VCaP (cell line): ENCODE results near the gene RASA3.
"Not testable (repeated sequence)": the region's sequence is repeated elsewhere in the genome, so short reads cannot be mapped to it uniquely, and the experiment has no call there.

Source experiments
- H3K27ac ChIP-seq: fragments of 450-650 bp; 2 replicates; pipeline ENCODE4 v1.5.1; 2017
- TF ChIP-seq, protein P1 (sequence below): fragments of 450-650 bp; conservative IDR thresholded peaks from 2 replicates; pipeline ENCODE4 v1.5.1; 2017; ENCODE audit warnings: mild to moderate bottlenecking, moderate library complexity

The RASA3 gene

DNA sequence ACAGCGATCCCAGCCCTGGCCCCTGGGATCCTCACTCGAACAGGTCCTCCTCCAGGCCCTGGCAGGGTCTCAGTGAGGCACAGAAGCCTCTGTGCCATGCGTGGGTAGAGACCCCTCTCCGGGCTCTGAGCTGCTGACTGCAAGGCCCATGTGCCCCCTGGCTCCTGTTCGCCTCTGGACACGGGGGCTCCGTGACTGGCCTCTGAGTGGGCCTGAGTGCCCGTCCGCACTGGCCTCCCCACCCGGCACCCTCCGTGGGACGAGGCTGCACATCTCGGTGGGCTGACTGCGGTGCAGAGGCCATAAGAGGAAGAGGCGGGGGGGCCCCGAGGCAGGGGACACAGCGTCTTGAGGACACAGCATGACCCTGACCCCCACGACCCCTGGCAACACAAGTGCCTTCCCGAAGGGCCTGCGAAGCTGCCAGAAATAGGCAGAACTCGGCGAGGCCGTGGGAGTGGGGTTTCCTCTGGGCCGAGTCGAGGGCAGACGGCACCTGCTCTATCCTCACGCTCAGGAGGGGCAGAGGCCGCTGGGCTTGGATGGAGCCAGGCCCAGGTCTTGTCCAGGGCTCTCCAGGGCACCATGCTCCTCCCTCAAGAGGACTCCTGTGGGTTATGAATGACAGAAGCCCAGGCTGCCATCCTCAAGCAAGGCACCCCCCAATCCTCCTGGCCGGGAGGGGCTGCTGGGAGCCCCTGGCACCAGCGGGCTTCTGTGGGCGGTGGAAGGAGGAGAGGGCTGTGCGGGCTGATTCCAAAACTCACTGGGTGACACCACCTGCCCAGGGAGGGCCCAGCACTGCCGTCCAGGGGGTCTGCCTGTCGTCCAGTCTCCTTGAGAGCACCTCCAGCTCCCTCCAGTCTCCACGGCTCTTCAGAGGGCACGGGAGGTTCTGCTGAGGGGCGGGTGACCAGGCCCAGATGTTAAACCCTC lies 52.6 kb downstream of the RASA3 start:
- H3K27ac ChIP-seq = no peak overlapping the region
- TF ChIP-seq, protein P1, sequence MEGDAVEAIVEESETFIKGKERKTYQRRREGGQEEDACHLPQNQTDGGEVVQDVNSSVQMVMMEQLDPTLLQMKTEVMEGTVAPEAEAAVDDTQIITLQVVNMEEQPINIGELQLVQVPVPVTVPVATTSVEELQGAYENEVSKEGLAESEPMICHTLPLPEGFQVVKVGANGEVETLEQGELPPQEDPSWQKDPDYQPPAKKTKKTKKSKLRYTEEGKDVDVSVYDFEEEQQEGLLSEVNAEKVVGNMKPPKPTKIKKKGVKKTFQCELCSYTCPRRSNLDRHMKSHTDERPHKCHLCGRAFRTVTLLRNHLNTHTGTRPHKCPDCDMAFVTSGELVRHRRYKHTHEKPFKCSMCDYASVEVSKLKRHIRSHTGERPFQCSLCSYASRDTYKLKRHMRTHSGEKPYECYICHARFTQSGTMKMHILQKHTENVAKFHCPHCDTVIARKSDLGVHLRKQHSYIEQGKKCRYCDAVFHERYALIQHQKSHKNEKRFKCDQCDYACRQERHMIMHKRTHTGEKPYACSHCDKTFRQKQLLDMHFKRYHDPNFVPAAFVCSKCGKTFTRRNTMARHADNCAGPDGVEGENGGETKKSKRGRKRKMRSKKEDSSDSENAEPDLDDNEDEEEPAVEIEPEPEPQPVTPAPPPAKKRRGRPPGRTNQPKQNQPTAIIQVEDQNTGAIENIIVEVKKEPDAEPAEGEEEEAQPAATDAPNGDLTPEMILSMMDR = no peak

DNA sequence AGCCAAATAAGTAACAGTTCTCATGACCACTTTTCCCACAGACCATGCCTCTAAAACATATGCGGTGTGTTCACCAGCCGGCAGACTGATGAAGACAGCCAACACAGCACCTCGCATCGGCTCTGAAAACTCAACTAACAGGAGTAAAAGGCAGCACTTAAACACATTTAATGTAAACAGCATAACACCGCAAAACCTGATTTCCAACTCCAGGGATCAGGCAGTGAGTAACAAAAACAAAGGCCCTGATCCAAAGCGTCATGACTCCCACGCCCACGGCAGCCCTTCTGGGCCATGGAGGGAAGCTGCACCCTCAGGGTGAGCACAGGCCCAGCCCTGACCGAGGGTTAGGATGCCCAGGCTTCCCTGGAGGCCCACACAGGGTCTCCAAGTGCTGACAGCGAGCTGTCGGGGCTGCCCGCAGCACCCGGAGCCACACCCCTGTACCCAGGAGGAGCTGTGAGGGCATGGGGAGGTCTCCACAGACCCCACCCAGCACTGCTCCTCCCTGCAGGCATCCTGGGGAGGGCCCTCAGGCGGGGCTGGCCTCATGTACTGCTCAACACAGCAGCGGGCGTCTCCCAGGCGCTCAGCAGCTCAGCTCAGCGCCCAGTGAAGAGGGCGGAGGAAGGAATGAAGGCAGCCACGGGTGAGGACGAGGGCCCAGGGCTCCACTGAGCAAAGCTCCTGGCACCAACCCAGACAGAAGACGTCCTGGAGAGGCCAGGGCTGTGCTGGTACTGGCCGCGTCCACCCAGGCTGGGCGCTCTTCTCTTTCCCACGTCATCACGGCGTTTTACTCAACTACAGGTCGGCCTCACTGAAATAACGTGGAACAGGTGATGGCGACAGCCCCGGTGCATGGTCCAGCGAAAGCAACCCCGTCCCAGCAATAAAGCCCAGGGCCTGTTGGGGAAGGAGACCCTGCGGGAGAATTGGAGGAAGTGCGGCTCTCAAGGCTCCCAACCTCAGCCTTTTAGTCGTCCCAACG lies 53.7 kb downstream of the RASA3 start:
- TF ChIP-seq, protein P1 = no peak
- H3K27ac ChIP-seq = no peak overlapping the region

DNA sequence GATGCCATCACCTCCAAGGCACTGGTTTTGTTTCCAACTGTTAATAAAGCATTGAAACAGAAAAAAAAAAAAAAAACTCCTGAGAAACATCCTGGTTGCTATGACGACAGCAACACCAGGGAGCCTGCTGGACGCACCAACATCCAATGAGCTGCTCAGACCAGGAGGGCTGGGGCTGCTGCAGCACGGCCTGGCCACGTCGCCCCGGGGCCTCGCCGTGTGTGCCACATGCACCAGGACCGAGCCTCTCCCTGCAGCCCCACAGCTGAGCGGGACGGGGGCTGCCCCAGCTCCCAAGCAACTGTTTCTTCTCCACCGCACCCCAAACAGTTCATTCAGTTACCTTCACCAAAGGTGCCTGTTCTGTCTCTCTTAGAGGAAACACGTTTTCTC lies 54.5 kb downstream of the RASA3 start:
- no peak overlapping the region for H3K27ac ChIP-seq
- TF ChIP-seq, protein P1 = no peak

DNA sequence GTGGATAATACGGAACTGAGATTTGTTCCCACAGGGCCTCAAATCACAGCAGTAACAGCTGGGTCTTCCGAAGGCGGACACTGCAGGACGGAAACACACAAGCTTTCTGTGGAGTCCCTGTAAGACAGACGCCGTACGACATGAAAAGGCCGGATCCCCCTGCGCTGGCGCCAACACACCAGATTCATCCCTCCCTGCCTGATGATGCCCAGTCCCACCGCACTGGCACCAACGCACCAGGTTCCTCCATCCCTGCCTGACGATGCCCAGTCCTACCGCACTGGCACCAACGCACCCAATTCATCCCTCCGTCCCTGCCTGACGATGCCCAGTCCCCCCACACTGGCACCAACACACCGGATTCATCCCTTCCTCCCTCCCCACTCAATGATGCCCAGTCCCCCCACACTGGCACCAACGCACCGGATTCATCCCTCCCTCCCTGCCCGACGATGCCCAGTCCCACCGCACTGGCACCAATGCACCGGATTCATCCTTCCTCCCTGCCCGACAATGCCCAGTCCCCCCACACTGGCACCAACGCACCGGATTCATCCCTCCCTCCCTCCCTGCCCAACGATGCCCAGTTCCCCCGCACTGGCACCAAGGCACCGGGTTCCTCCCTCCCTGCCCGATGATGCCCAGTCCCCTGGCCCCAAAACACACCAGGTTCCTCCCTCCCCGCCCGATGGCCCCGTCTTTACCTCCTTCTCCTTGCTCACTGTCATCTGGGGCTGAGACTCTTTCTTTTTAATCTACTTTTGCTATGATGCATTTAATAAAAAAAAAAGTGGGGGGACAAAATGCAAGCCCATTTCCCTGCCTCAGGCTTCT lies 55.1 kb downstream of the RASA3 start:
- TF ChIP-seq, protein P1 = no peak
- H3K27ac ChIP-seq = no peak overlapping the region

DNA sequence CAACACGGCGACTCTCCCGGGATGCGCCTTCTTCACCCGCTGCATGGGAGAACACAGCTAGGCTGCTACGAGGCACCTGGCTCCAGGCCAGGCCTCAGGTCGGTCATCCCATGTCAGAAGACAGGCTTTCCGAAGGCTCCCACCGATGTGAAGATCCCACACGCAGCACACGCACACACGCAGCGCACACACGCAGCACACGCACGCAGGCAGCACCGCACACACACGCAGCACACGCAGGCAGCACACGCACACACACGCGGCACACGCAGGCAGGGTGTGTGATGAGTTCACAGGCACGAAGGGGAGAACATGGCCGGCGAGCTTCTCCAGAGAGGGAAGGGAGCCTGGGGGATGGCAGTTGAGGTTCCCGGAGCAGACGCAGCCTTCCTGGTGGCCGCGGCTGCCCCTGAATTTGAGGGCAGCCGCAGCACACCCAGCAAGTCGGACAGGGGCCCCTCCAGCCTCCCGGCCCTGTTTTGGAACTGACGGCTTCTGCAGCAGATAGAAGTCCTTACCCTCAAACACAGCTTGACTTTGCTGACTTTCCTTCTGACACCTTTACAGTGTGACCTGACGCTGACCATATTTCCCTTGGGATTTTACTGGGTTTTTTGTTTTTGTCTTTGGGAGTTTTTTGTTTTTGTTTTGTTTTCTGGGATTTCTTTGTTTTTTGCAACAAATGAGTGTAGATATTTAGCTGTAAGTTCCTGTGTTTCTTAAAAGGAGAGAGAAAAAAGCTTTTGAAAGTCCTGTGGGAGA lies 55.9 kb downstream of the RASA3 start:
- no peak overlapping the region for H3K27ac ChIP-seq
- TF ChIP-seq, protein P1 = no peak

DNA sequence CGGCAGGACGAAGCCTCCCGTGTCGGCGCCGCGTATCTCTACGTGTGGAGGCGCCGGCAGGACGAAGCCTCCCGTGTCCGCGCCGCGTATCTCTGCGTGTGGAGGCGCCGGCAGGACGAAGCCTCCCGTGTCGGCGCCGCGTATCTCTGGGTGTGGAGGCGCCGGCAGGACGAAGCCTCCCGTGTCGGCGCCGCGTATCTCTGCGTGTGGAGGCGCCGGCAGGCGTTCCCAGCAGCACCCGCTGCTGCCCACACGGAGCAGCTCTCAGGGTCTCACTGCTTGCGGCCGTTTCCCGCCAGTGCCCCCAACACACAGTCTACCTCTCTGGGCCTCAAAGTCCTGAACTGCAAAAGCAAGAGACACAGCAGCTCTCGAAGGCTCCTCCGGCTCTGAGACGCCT lies 56.6 kb downstream of the RASA3 start:
- H3K27ac ChIP-seq = not testable (repeated sequence)
